Measurements from ENCODE around the gene RPL39L.

Gene RPL39L

GRCh38 chr3:187093320-187093719 lies 46.0 kb downstream of the RPL39L start:
- no peak for DNase-seq (ENCODE audit: low read depth)

DNA sequence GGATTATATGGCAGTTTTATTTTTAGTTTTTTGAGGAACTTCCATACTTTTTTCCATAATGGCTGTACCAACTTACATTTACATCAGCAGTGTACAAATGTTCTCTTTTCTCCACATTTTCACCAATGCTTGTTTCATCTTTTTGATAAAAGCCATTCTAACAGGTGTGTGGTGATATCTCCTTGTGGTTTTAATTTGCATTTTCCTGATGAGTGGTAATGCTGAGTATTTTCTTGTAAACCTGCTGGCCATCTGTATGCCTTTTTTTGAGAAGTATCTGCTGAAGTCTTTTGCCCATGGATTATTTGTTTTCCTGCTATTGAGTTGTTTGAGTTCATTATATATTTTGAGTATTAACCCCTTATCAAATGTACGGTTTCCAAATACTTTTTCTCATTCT lies 50.6 kb downstream of the RPL39L start:
- no peak for DNase-seq (ENCODE audit: low read depth)

GRCh38 chr3:187086831-187087230 lies 52.5 kb downstream of the RPL39L start:
- no peak for DNase-seq (ENCODE audit: low read depth)

DNA sequence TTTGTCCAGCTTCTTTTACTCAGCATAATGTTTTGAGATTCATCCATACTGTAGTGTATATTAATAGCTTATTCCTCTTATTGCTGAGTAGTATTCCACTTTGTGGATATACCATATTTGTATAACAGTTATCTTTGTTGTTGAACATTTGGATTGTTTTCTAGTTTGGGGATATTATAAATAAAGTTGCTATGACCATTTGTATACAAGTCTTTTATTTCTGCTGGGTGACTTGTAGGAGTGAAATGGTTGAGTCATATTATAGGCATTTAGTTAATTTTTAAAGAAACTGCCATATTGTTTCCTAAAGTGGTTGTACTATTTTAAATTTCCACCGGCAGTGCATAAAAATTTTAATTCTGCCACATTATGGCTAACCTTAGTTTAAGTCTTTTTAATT lies 53.4 kb downstream of the RPL39L start:
- no peak for DNase-seq (ENCODE audit: low read depth)

DNA sequence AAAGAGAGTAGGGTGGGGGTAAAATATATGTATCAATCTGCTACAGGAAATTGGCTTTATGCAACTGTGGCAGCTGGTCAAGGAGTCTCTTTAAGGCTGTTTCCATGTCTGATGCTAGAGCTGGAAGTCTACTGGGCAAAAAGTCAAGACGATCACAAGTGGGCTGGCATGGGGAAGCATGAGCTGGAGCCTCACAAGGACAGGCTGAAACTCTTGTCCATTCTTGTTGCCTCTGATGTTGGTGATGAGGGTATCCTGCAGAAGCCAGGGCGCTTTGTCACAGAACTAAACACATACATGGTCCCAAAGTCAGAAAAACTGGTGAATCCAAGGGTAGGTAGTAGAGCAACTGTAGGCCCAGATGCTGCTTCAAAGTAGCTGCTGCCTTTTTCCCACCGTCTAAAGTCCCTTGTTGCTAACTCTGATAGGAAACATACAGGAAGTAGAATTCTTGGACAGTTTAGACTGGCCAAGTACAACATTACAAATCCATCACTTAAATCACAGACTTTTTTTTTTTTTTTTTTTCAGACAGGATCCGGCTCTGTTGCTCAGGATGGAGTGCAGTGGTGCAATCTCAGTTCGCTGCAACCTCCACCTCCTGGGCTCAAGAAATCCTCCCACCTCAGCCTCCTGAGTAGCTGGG lies 54.2 kb downstream of the RPL39L start:
- DNase-seq (ENCODE audit: low read depth): no peak

- no peak for DNase-seq (ENCODE audit: low read depth)
Observed at GRCh38 chr3:187084580-187084979, 54.7 kb downstream of the RPL39L start.

DNA sequence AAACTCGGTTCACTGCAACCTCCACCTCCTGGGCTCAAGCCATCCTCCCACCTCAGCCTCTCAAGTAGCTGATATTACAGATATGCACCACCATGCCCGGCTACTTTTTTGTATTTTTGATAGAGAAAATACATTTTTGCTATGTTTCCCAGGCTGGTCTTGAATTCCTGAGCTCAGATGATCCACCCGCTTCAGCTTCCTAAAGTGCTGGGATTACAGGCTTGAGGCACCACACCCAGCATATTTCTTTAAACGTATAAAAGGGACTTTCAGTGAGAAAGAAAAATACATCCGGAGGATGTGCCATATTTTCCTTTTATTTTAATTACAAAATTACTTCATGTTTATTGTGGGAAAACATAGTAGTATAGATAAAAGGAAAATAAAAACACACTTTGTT lies 55.2 kb downstream of the RPL39L start:
- no peak for DNase-seq (ENCODE audit: low read depth)

DNA sequence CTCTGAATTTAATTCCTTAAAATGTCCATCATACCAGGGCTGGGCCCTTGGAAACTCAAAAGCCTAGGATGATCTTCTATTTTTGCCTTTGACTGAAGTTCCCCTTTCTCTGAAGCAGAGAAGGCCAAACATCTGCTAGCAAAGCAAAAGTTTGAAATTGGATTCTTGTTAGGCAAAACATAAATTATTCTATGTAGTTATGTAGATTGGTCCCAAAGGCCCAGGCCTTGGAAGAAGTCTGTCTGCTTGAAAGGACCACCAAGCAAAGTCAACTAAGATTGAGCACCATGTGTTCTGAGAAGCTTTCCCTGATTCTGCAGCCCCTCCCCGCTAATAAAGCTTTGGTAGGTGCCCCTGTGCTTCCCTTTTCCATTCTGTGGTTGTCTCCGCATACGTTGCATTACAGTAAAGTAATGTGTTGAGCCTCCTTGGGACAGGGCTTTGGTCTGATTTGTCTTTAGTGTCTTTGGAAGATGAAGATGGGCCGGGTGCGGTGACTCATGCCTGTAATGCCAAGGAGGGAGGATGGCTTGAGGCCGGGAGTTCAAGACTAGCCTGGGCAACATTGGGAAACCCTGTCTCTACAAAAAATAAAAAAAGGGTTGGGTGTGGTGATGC lies 56.4 kb downstream of the RPL39L start:
- no peak for DNase-seq (ENCODE audit: low read depth)

GRCh38 chr3:187080799-187081450 lies 58.4 kb downstream of the RPL39L start:
- no peak for DNase-seq (ENCODE audit: low read depth)

- DNase-seq (ENCODE audit: low read depth): no peak
Observed at GRCh38 chr3:187079090-187080022, 59.9 kb downstream of the RPL39L start.

DNA sequence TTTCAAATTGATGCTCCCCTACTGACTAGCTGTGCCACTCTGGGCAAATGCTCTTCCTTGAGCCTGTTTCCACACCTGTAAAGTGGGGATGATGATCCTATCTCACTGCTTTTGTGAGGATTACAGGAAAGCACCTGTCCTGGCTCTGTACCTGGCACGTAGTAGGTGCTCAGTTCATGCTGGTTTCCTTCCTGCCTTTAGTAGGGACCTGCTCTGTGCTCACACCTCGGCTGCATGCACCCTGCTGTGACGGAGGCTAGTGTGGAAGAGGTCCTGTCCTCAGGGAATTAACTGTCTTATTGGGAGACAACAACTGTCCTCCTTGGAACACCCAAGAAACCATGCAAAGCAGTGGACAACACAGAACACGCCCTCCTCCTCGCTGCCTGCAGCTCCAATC lies 61.8 kb downstream of the RPL39L start:
- DNase-seq (ENCODE audit: low read depth): no peak

DNA sequence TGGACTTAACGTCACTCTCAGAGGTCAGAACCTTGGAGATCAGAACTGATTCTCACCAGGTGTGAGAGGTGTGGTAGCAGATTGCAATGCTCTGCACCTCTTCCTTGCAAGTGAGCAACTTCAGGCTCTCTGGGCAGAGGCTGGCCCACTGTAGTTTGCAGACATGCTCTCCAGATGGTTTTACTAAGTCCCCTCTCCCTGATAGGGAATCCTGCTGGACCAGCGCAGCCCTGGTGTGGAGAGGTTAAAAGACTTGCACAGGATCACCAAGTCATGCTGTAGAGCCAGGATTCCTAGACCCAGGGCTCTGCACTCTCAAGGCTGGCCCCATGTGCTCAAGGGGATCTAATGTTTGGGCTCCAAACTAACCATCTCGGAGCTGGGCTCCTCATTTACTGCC lies 62.2 kb downstream of the RPL39L start:
- no peak for DNase-seq (ENCODE audit: low read depth)

GRCh38 chr3:187076297-187076696 lies 63.0 kb downstream of the RPL39L start:
- DNase-seq (ENCODE audit: low read depth): no peak

DNA sequence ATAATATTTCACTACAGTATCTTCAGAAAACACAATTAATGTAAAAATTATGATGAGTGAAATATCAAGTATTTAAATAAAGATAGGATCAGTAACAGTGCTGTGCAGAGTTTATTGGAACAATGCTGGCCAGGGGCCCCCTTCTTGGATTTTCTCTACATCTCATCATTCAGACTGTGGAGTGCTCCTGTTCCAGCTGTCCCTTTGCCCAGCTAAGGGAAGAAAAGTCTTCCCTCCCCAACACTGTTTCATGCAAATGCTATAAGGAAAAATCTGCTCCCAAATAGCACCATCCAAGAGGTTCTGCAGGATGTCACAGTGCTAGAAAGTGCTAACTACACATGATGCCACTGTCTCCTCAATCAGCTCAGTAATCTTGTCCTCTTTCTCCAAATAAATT lies 64.5 kb downstream of the RPL39L start:
- no peak for DNase-seq (ENCODE audit: low read depth)

GRCh38 chr3:187073581-187074098 lies 65.7 kb downstream of the RPL39L start:
- no peak for DNase-seq (ENCODE audit: low read depth)

DNA sequence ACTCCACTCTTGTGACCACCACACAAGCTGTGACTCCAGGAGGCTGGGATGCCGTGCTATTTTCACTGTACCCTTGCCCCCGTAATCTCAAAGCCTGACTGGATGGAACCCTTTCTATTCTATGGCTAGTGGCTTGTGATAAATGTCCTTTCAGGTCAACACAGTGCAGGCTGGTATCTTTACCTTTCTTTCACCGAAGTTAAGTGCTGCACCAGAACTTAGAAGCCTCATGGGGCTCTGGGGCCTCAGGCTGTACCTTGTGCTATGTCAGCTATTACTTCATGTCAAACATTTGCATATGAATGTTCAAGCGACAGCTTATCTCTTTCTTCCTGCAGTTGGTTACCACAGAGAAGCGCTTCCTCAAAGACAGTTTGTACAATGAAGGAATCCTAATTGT lies 66.8 kb downstream of the RPL39L start:
- DNase-seq (ENCODE audit: low read depth): no peak

- no peak for DNase-seq (ENCODE audit: low read depth)
Observed at GRCh38 chr3:187072102-187072501, 67.2 kb downstream of the RPL39L start.
